ENCODE data around the gene MS4A7.

Gene MS4A7

GRCh38 chr11:60375316-60375715, 3.0 kb upstream of the MS4A7 start:
- CTCF ChIA-PET: no interaction called here
- H3K4me3 ChIP-seq (ENCODE audit: low read depth, low read length): no peak overlapping the region
- no peak for DNase-seq (ENCODE audit: low read depth, low spot score)
- TF ChIP-seq, protein P1, sequence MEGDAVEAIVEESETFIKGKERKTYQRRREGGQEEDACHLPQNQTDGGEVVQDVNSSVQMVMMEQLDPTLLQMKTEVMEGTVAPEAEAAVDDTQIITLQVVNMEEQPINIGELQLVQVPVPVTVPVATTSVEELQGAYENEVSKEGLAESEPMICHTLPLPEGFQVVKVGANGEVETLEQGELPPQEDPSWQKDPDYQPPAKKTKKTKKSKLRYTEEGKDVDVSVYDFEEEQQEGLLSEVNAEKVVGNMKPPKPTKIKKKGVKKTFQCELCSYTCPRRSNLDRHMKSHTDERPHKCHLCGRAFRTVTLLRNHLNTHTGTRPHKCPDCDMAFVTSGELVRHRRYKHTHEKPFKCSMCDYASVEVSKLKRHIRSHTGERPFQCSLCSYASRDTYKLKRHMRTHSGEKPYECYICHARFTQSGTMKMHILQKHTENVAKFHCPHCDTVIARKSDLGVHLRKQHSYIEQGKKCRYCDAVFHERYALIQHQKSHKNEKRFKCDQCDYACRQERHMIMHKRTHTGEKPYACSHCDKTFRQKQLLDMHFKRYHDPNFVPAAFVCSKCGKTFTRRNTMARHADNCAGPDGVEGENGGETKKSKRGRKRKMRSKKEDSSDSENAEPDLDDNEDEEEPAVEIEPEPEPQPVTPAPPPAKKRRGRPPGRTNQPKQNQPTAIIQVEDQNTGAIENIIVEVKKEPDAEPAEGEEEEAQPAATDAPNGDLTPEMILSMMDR (IDR thresholded peaks at IDR 0.05; ENCODE audit: insufficient read depth, low read length, missing control alignments): no peak
- POLR2A ChIA-PET: no interaction called here

- no peak overlapping the region for H3K4me3 ChIP-seq (ENCODE audit: low read depth, low read length)
- TF ChIP-seq, protein P1 (IDR thresholded peaks at IDR 0.05; ENCODE audit: insufficient read depth, low read length, missing control alignments): no peak
- CTCF ChIA-PET: no interaction called here
- DNase-seq (ENCODE audit: low read depth, low spot score): no peak
- POLR2A ChIA-PET: no interaction called here
Measured at GRCh38 chr11:60376601-60377000, 1.7 kb upstream of the MS4A7 start.

DNA sequence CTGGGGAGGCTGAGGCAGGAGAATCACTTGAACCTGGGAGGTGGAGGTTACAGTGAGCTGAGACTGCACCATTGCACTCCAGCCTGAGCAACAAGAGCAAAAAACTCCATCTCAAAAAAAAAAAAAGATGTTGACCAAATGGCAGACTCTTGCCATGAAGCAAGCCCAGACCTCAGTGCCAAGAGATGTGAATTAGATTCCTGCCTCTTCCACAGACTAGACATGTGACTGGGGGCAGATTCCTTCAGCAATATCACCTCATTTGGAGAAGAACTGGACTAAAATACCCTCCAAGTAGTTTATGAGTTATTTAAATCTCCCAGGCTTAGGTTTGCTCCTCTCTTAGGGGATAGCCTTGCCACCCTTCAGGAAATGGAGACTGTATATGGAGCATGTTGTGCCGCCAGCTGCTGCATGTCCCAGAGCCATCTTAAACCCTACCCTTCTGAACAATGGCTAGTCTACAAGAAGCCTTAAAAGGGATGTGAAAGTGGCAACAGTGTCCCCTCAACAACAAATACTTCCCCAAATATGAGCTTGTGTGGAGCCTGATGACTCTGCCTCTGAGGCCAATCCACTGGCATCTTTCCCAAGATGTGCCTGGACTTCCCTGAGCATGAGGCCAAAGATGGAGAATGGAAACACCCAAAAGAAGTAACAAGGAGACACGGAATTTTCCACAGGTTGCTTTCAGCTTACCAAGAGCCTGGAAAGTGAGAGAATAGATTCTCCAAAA, 763 bp upstream of the MS4A7 start:
- H3K4me3 ChIP-seq (ENCODE audit: low read depth, low read length): no peak overlapping the region
- CTCF ChIA-PET: no interaction called here
- POLR2A ChIA-PET: no interaction called here
- DNase-seq (ENCODE audit: low read depth, low spot score): no peak
- TF ChIP-seq, protein P1 (IDR thresholded peaks at IDR 0.05; ENCODE audit: insufficient read depth, low read length, missing control alignments): no peak

DNA sequence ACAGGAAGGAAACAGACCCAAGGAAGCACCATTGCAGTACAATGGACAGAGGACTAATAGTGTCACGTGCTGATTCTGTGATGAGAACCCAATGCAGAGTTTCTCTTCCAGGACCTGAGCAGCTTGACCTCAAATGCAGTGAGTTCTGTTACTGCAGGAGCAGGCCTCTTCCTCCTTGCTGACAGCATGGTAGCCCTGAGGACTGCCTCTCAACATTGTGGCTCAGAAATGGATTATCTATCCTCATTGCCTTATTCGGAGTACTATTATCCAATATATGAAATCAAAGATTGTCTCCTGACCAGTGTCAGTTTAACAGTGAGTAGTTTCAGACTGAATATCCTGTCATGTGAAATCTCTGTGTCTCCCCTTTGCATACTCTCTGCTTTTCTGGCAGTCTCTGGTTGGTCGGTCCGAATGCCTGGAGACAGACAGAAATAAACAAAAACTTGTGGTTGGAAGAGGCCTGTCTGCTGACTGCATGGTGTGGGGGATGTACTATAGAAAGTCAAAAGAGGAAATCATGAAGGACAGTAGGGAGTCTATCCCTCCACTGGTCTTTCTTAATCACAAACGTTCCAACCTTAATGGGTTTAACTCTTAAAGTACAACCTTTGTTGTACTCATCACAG, 11.1 kb downstream of the MS4A7 start:
- POLR2A ChIA-PET: no interaction called here
- CTCF ChIA-PET: no interaction called here
- TF ChIP-seq, protein P1 (IDR thresholded peaks at IDR 0.05; ENCODE audit: insufficient read depth, low read length, missing control alignments): no peak
- no peak overlapping the region for H3K4me3 ChIP-seq (ENCODE audit: low read depth, low read length)
- DNase-seq (ENCODE audit: low read depth, low spot score): no peak

GRCh38 chr11:60390419-60390818, 12.1 kb downstream of the MS4A7 start:
- CTCF ChIA-PET: no interaction called here
- POLR2A ChIA-PET: no interaction called here
- TF ChIP-seq, protein P1 (IDR thresholded peaks at IDR 0.05; ENCODE audit: insufficient read depth, low read length, missing control alignments): no peak
- no peak for DNase-seq (ENCODE audit: low read depth, low spot score)
- no peak overlapping the region for H3K4me3 ChIP-seq (ENCODE audit: low read depth, low read length)

GRCh38 chr11:60392361-60392760, 14.0 kb downstream of the MS4A7 start:
- CTCF ChIA-PET: no interaction called here
- DNase-seq (ENCODE audit: low read depth, low spot score): no peak
- TF ChIP-seq, protein P1 (IDR thresholded peaks at IDR 0.05; ENCODE audit: insufficient read depth, low read length, missing control alignments): no peak
- no peak overlapping the region for H3K4me3 ChIP-seq (ENCODE audit: low read depth, low read length)
- POLR2A ChIA-PET: no interaction called here

Data from AG04449 (cell line).